RWPE1 (cell line): ENCODE measurements around the gene C9orf50.
"Not testable (repeated sequence)": the region's sequence is repeated elsewhere in the genome, so short reads cannot be mapped to it uniquely, and the experiment has no call there.

Experiments used
- CTCF ChIA-PET: fragments of 350-600 bp; sonication (Branson Sonifier 250); formaldehyde crosslinking; extraction: SDS; loops from one replicate; lab custom pipeline; 2021; lab: Yijun Ruan, JAX
- POLR2A ChIA-PET: fragments of 400-600 bp; formaldehyde crosslinking; extraction: SDS; loops from one replicate; lab custom pipeline; 2020; ENCODE audit warnings: antibody characterized with exemption; ENCODE audit not compliant: low non-redundant PET; lab: Yijun Ruan, JAX
- DNase-seq: peaks from one replicate; pipeline ENCODE4 v3.0.0; 2012; ENCODE audit warnings: low spot score
- H3K27ac ChIP-seq: fragments of 450-650 bp; 2 replicates; pipeline ENCODE4 v1.5.1; 2017
- TF ChIP-seq, protein P1 (sequence below): fragments of 450-650 bp; conservative IDR thresholded peaks from 2 replicates; pipeline ENCODE4 v1.5.1; 2017; ENCODE audit warnings: low read depth, mild to moderate bottlenecking

C9orf50 gene

DNA sequence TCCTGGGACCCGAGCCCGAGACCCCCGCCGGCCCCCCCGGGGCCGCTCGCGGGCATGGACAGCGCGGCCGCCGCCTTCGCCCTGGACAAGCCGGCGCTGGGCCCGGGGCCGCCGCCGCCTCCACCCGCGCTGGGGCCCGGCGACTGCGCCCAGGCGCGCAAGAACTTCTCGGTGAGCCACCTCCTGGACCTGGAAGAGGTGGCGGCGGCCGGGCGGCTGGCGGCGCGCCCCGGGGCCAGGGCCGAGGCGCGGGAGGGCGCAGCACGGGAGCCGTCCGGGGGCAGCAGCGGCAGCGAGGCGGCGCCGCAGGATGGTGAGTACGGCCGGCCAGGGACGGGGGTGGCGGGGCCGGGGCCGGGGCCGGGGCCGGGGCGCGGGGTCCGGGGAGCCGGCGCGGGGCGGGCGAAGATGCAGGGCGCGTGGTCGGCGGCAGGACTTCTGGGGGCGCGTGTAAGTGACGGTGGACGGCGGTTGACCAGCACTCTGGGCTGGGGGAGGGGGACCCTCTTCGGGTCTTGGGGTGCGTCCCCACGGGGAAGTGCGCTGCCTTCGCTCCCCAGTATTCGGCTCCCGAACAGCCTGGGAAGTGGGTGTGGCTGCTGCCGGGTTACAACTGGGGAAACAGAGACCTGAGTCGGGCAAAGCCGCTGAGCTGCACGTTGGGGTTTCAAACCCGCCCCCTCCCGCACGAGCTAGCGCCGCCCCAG is 45.1 kb upstream of the C9orf50 start:
- TF ChIP-seq, protein P1, sequence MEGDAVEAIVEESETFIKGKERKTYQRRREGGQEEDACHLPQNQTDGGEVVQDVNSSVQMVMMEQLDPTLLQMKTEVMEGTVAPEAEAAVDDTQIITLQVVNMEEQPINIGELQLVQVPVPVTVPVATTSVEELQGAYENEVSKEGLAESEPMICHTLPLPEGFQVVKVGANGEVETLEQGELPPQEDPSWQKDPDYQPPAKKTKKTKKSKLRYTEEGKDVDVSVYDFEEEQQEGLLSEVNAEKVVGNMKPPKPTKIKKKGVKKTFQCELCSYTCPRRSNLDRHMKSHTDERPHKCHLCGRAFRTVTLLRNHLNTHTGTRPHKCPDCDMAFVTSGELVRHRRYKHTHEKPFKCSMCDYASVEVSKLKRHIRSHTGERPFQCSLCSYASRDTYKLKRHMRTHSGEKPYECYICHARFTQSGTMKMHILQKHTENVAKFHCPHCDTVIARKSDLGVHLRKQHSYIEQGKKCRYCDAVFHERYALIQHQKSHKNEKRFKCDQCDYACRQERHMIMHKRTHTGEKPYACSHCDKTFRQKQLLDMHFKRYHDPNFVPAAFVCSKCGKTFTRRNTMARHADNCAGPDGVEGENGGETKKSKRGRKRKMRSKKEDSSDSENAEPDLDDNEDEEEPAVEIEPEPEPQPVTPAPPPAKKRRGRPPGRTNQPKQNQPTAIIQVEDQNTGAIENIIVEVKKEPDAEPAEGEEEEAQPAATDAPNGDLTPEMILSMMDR, result no peak
- ChIA-PET CTCF (no interaction called here), POLR2A (interaction anchor here (0.6 kb wide), 1 partner anchor 25 kb away, joined by 4 read pairs; no protein-coding TSS in a partner anchor)
- no peak for DNase-seq
- no peak overlapping the region for H3K27ac ChIP-seq

DNA sequence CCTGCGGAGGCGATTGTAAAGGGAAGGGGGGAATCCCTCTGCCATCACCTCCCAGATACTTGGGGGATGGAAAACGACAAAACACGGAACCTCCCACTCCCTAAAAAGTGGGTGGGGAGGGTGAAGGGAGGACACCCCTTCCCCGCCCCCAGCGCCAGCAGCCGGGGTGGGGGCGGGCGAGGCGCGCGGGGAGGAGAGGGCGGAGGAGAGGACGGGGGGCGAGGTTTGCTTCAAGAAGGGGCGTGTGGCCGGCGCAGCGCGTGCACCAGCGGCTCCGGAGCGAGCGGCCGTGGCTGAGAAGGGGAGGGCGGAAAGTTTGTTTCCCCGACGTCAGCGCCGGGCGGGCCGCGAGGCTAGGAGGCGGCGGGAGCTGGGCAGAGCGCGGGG is 44.5 kb upstream of the C9orf50 start, which contains the start of gene PRRX2:
Gene PRRX2 (plus strand): TSS at position 259 of the 387 bp plus-strand sequence. CDS start 221 bp downstream, outside the sequence.
- TF ChIP-seq, protein P1, result no peak
- no peak within 1 kb of the TSS for H3K27ac ChIP-seq
- ChIA-PET CTCF (no interaction called here), POLR2A (interaction anchor here (0.6 kb wide), 1 partner anchor 25 kb away, joined by 4 read pairs; no protein-coding TSS in a partner anchor)
- DNase-seq, result no peak

DNA sequence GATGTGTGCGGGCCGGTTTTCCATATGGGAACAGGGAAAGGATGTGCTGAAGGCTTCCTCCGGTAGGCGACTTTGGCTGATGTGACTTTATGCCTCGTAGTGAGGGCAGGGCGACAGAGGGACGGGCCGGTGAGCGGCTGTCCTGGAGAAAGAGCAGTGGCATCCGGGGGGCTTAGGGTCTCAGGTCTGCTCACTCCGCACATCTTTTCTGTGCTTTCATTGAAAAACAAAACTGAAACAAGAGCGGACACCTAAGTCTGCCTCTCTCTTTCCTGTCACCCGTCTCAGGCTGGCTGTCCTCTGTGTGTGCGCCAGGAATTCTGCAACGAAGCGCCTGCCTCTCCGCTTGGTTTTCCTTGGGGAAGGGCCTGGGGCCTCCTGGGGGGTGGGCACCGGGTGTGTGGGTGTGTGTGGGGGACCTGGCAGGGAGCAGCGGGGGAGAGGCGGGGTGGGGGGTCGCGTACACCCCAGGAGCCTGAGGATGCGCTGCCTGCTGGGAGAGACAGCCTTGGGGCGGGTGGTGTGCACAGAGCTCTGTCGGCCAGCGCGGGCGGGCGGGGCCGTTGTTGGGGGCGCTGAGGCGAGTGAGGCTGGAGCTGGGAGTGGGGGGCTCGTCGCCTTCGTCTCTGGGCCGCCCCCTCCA is 44.0 kb upstream of the C9orf50 start:
- DNase-seq, result no peak
- CTCF ChIA-PET, result no interaction called here
- POLR2A ChIA-PET, result interaction anchor here (0.6 kb wide), 1 partner anchor 26 kb away, joined by 4 read pairs; no protein-coding TSS in a partner anchor
- TF ChIP-seq, protein P1, result no peak
- no peak overlapping the region for H3K27ac ChIP-seq

DNA sequence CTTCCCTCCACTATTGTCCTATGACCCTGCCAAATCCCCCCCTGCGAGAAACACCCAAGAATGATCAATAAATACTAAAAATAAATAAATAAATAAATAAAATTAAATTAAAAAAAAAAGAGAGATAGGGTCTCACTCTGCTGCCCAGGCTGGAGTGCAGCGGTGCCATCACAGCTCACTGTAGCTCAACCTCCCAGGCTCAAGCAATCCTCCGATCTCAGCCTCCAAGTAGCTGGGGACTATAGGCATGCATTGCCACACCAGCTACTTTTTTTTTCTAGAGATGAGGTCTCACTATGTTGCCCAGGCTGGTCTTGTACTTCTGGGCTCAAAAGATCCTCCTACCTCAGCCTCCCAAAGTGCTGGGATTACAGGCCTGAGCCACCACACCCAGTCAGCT is 41.3 kb upstream of the C9orf50 start:
- H3K27ac ChIP-seq, DNase-seq: not testable (repeated sequence)
- POLR2A ChIA-PET, result interaction anchor here (0.6 kb wide), 2 partner anchors 40 to 75 kb away, joined by 3 to 7 read pairs; no protein-coding TSS in a partner anchor
- CTCF ChIA-PET, result interaction anchor here (0.6 to 0.7 kb wide), 3 partner anchors 64 to 489 kb away, joined by 3 to 4 read pairs (median 3); no protein-coding TSS in a partner anchor

DNA sequence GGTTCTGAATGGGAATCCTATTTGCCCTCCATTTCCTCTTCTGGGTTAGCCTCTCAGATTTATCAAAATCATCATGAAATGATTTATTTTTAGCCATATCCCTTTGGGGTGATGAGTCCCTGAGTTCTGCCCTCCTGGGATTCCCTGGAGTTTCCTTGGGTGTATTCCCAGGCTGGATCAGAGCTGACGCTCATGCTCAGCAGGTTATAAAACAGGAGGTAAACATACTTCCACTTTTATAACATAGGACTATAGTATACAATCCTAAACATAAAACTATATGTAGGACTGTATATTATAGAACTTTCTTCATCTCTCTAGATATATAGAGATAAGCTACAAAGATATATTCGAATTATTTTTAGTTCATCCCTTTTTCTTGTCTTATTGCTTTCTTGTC is 40.1 kb upstream of the C9orf50 start:
- ChIA-PET POLR2A (interaction anchor here (0.7 kb wide), 1 partner anchor 65 kb away, joined by 3 read pairs; no protein-coding TSS in a partner anchor), CTCF (interaction anchor here (0.6 kb wide), 3 partner anchors 19 to 493 kb away, joined by 3 to 4 read pairs (median 3); no protein-coding TSS in a partner anchor)
- no peak for DNase-seq
- TF ChIP-seq, protein P1, result no peak
- H3K27ac ChIP-seq, result no peak overlapping the region

GRCh38 chr9:129656795-129657390 is 36.0 kb upstream of the C9orf50 start:
- ChIA-PET POLR2A (no interaction called here), CTCF (interaction anchor here (0.6 to 1.3 kb wide), 4 partner anchors 15 to 1030 kb away, joined by 3 to 4 read pairs (median 4); partner anchors contain the start of gene ASB6)
- TF ChIP-seq, protein P1, result no peak
- peak; percentile 77 for DNase-seq
- H3K27ac ChIP-seq, result no peak overlapping the region
